Endothelial cell of umbilical vein (primary cell): Measurements from ENCODE around the gene PTPRE. TPM values are rescaled to one million over a fixed set of nuclear protein-coding genes. Genes with fewer than 3 reads are reported as not detected.

Source experiments
- BruUV-seq: library from RNA; stranded (reverse); fragments of 400-500 nt; replicated peaks from 2 replicates; lab custom pipeline; 2021; lab: Mats Ljungman, UMichigan
- CTCF ChIA-PET: fragments of 300-600, 350-600 bp; sonication (Branson Sonifier 250); formaldehyde crosslinking; loops from one replicate; lab custom pipeline; 2021; ENCODE audit warnings: antibody characterized with exemption, inconsistent platforms; lab: Charles Lee
- POLR2A ChIA-PET: fragments of 300-600, 350-600 bp; sonication (Branson Sonifier 250); formaldehyde crosslinking; loops from one replicate; lab custom pipeline; 2021; ENCODE audit warnings: antibody characterized with exemption, inconsistent platforms; lab: Charles Lee
- DNase-seq: peaks from one replicate; pipeline ENCODE4 v3.0.0-alpha.2; 2011; ENCODE audit warnings: low read depth, low spot score
- FAIRE-seq: peaks from 2 replicates; lab custom pipeline; 2011; peaks lifted over from hg19 to GRCh38; lab: Jason Lieb, UNC
- H2AFZ ChIP-seq: 2 replicates; pipeline ENCODE4 v1.6.0; 2012; ENCODE audit warnings: low read depth, low read length, control low read depth, inconsistent platforms
- H3K27ac ChIP-seq: 2 replicates; pipeline ENCODE4 v1.5.1; 2011; ENCODE audit warnings: low read depth, mild to moderate bottlenecking, control low read depth, low read length, moderate library complexity; ENCODE audit not compliant: insufficient read depth
- H3K27me3 ChIP-seq, 2 experiments: 2 replicates each; pipeline versions ENCODE4 v1.6.0 to v1.6.1; 2011; ENCODE audit warnings: low read length in 2 of 2, mixed read lengths in 1 of 2; ENCODE audit not compliant: control insufficient read depth in 2 of 2, insufficient read depth in 2 of 2
- H3K36me3 ChIP-seq, 2 experiments: 2 replicates in 1 of 2; 3 replicates in 1 of 2; pipeline ENCODE4 v1.5.1; 2011; ENCODE audit warnings: low read length in 2 of 2, mild to moderate bottlenecking in 1 of 2, moderate library complexity in 1 of 2; ENCODE audit not compliant: control insufficient read depth in 2 of 2, insufficient read depth in 2 of 2; ENCODE audit errors: extremely low read depth in 1 of 2
- H3K4me1 ChIP-seq: 3 replicates; pipeline ENCODE4 v1.5.1; 2011; ENCODE audit warnings: mild to moderate bottlenecking, low read length; ENCODE audit not compliant: control insufficient read depth, insufficient read depth; ENCODE audit errors: extremely low read depth
- H3K4me2 ChIP-seq: 2 replicates; pipeline ENCODE4 v1.6.1; 2011; ENCODE audit warnings: low read length, control low read depth, mixed read lengths; ENCODE audit not compliant: insufficient read depth
- H3K4me3 ChIP-seq, 3 experiments: fragments of 200-600 bp in 1 of 3; sonication (generic), shearing (Covaris generic) in 1 of 3; replicated peaks in 1 of 3; 2 replicates each; pipeline ENCODE4 v1.5.1; 2011 to 2016; ENCODE audit warnings: control low read depth in 3 of 3, low read length in 3 of 3, mild to moderate bottlenecking in 2 of 3, inconsistent platforms in 1 of 3, low read depth in 1 of 3, moderate library complexity in 1 of 3; ENCODE audit not compliant: insufficient read depth in 1 of 3
- H3K79me2 ChIP-seq: 2 replicates; pipeline ENCODE4 v1.6.0; 2012; ENCODE audit warnings: low read length, inconsistent platforms; ENCODE audit not compliant: control insufficient read depth, insufficient read depth
- H3K9ac ChIP-seq: replicated peaks from 2 replicates; pipeline ENCODE3; 2011; ENCODE audit warnings: low read length, control low read depth; ENCODE audit not compliant: insufficient read depth; ENCODE audit errors: extremely low read depth
- H3K9me1 ChIP-seq: replicated peaks from 3 replicates; pipeline ENCODE4 v1.6.0; 2011; ENCODE audit warnings: mild to moderate bottlenecking, low read length; ENCODE audit not compliant: control insufficient read depth, insufficient read depth; ENCODE audit errors: extremely low read depth
- H3K9me3 ChIP-seq: replicated peaks from 2 replicates; pipeline ENCODE4 v1.5.1; 2012; ENCODE audit warnings: low read length, inconsistent platforms; ENCODE audit not compliant: control insufficient read depth, insufficient read depth
- H4K20me1 ChIP-seq: replicated peaks from 2 replicates; pipeline ENCODE3; 2011; ENCODE audit warnings: mild to moderate bottlenecking, low read length; ENCODE audit not compliant: control insufficient read depth, insufficient read depth; ENCODE audit errors: extremely low read depth
- CTCF ChIP-seq, 2 donors: IDR thresholded peaks; 1 replicate in 1 of 2; 2 replicates in 1 of 2; pipeline ENCODE4 v1.5.1; 2011; ENCODE audit warnings: low read length in 2 of 2, mild to moderate bottlenecking in 2 of 2, moderate library complexity in 2 of 2, control low read depth in 1 of 2, inconsistent platforms in 1 of 2, low read depth in 1 of 2; ENCODE audit not compliant: insufficient read depth in 1 of 2; ENCODE audit errors: extremely low read depth in 1 of 2
- EZH2 ChIP-seq: IDR thresholded peaks from 2 replicates; pipeline ENCODE4 v1.6.1; 2012; ENCODE audit warnings: borderline replicate concordance, low read depth, mild to moderate bottlenecking, moderate library complexity, low read length, inconsistent platforms; ENCODE audit not compliant: severe bottlenecking
- FOS ChIP-seq: IDR thresholded peaks from 2 replicates; pipeline ENCODE4 v1.6.1; 2011; ENCODE audit warnings: mild to moderate bottlenecking, low read length, moderate library complexity, borderline replicate concordance; ENCODE audit not compliant: insufficient read depth
- GATA2 ChIP-seq: IDR thresholded peaks from 2 replicates; pipeline ENCODE4 v1.7.0; 2011; ENCODE audit warnings: low read depth, mild to moderate bottlenecking, moderate library complexity, mixed read lengths, low read length; ENCODE audit not compliant: insufficient read length, insufficient read depth
- JUN ChIP-seq: IDR thresholded peaks from 2 replicates; pipeline ENCODE4 v1.6.1; 2011; ENCODE audit warnings: borderline replicate concordance, low read depth; ENCODE audit not compliant: insufficient read length, insufficient read depth
- MAX ChIP-seq: IDR thresholded peaks from 2 replicates; pipeline ENCODE4 v1.6.1; 2011; ENCODE audit not compliant: insufficient read depth, insufficient read length
- MYC ChIP-seq: IDR thresholded peaks from one replicate; pipeline ENCODE4 v1.6.1; 2011; ENCODE audit warnings: mild to moderate bottlenecking, low read depth, low read length
- POLR2A ChIP-seq: IDR thresholded peaks from 2 replicates; pipeline ENCODE4 v1.6.1; 2012; ENCODE audit warnings: low read depth, mild to moderate bottlenecking, control low read depth, low read length
- POLR2AphosphoS5 ChIP-seq: IDR thresholded peaks from 2 replicates; pipeline ENCODE4 v1.6.1; 2012; ENCODE audit warnings: low read depth, mild to moderate bottlenecking, control low read depth, low read length, moderate library complexity; ENCODE audit not compliant: insufficient read depth
- dilution Hi-C: fragments of 300-500 bp; cut with MboI; formaldehyde crosslinking; loops from one replicate; pipeline ENCODE4 v1.15.0; 2019; ENCODE audit warnings: low sequenced_read_pairs; ENCODE audit not compliant: extremely low pct_ligation_motif_present
- intact Hi-C: fragments of 100-400 bp; cut with micrococcal nuclease; formaldehyde crosslinking; loops from one replicate; pipeline ENCODE4 v1.10.0; 2022
- polyA plus RNA-seq, 4 experiments: library from polyadenylated mRNA; depleted of rRNA in 3 of 4; stranded (reverse) in 3 of 4; unstranded in 1 of 4; fragments of >200 nt; gene quantifications; 2 replicates each; pipeline versions ENCODE4 v1.2.1 to v1.2.3, GENCODE V29; 2011 to 2012; ENCODE audit warnings: missing spikeins in 1 of 4
- total RNA-seq: library from RNA; stranded (reverse); gene quantifications from 2 replicates; pipeline ENCODE4 v1.2.3, GENCODE V29; 2021

Gene PTPRE
- total and polyA plus RNA-seq, 2 donors (not counting 3 experiments of a cell fraction or from before 2014, with no cell fraction given): 37.3 to 116 TPM

DNA sequence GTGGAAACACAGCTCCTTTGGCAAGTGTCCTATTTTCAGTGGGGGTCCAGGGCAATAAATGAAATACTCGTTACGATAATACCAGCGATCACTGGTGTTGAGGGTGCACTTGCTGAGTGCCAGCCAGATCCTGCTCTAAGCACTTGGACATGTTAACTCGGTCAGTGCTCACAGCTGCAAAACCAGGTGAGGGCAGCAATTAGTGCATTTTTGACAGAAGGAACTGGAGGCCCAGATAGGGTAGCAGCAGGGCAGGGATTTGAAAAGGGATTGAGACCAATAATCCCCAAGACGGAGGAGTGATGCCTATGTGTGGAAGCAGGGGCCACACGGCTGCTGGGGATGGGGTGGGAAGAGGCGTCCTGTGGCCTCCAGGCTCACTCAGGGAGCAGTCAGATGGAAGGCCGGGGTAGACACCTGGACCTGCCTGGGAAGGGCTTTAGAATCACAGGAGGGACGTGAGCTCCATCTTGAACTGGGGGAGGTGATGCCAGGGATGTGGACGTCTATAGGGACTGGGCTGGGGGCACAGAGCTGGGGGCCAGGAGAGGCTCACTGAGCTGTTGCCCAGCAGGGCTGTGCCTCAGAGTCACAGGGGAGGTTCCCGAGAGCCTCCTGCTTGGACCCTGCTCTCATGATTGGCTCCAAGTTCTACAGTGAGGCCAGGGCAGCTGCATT lies 14.3 kb downstream of the PTPRE start:
- Histone ChIP-seq H3K27ac (peak overlapping the region; percentile 72), H2AFZ (no peak overlapping the region), H3K79me2 (peaks cover 25% of the 10 kb centered on the region), H3K9ac (no peak overlapping the region), H3K9me1 (no peaks in the 10 kb centered on the region), H3K9me3 (no peaks in the 10 kb centered on the region), H3K4me3 (no peak overlapping the region), H3K4me1 (peaks cover 65% of the 10 kb centered on the region), H4K20me1 (no peaks in the 10 kb centered on the region), H3K27me3 (no peaks in the 10 kb centered on the region), H3K4me2 (no peak overlapping the region), H3K36me3 (peaks cover 0 to 5% of the 10 kb centered on the region in 2 experiments)
- POLR2A ChIA-PET: no interaction called here
- no peak for FAIRE-seq
- dilution Hi-C loops: no loop called here
- intact Hi-C loops: no loop called here
- DNase-seq: no peak
- no peak for TF ChIP-seq EZH2
- TF ChIP-seq JUN: no peak
- TF ChIP-seq FOS: no peak
- no peak for TF ChIP-seq POLR2AphosphoS5
- TF ChIP-seq GATA2: no peak
- no peak for TF ChIP-seq MYC
- TF ChIP-seq MAX: no peak
- no peak for TF ChIP-seq POLR2A
- no peak for TF ChIP-seq CTCF (IDR thresholded peaks at IDR 0.05; ENCODE audit: extremely low read depth in 1 of 2, insufficient read depth in 1 of 2, low read depth in 1 of 2, low read length in 2 of 2)
- CTCF ChIA-PET: interaction anchor here (1.2 to 10.3 kb wide), 3 partner anchors 14 to 90 kb away, joined by 3 to 68 read pairs (median 63); partner anchors contain the start of gene PTPRE
- no TSS peak for BruUV-seq
